Peyer's patch (tissue), 4 donors: ENCODE data around the gene PARD6A. TPM values are rescaled to one million over a fixed set of nuclear protein-coding genes. Genes with fewer than 3 reads are reported as not detected.

Experiments used
- DNase-seq, 3 donors: peaks; one replicate each; pipeline ENCODE4 v3.0.0-alpha.2; 2017 to 2019
- H3K27ac ChIP-seq, 4 donors: fragments of 200-600 bp; sonication (generic); one replicate each; pipeline ENCODE4 v1.5.1; 2016 to 2019
- H3K27me3 ChIP-seq, 2 donors: fragments of 200-600 bp; sonication (generic); one replicate each; pipeline ENCODE4 v1.5.1; 2019
- H3K36me3 ChIP-seq, 3 donors: fragments of 200-600 bp; sonication (generic); one replicate each; pipeline ENCODE4 v1.5.1; 2016 to 2019
- H3K4me1 ChIP-seq, 4 donors: fragments of 200-600 bp; sonication (generic); one replicate each; pipeline ENCODE4 v1.5.1; 2016 to 2019
- H3K4me3 ChIP-seq, 4 donors: fragments of 200-600 bp; sonication (generic); 1 replicate in 3 of 4; 2 replicates in 1 of 4; pipeline ENCODE4 v1.5.1; 2016 to 2019; ENCODE audit warnings: mild to moderate bottlenecking in 1 of 4
- H3K9me3 ChIP-seq, 4 donors: fragments of 200-600 bp; sonication (generic); one replicate each; pipeline ENCODE4 v1.5.1; 2016 to 2019; ENCODE audit warnings: mild to moderate bottlenecking in 1 of 4
- CTCF ChIP-seq, 6 experiments: fragments of 450-650 bp in 4 of 6; fragments of 200-600 bp in 2 of 6; sonication (generic) in 1 of 6; IDR thresholded peaks; one replicate each; pipeline ENCODE4 v1.5.1; 2017 to 2019; ENCODE audit warnings: antibody characterized with exemption in 6 of 6, mild to moderate bottlenecking in 3 of 6, moderate library complexity in 1 of 6
- POLR2A ChIP-seq, 2 donors: fragments of 450-650 bp; IDR thresholded peaks; one replicate each; pipeline ENCODE4 v1.5.1; 2017; ENCODE audit warnings: antibody characterized with exemption in 2 of 2, mild to moderate bottlenecking in 2 of 2, moderate library complexity in 2 of 2
- total RNA-seq, 4 donors: library from RNA; depleted of rRNA; stranded (reverse); fragments of >200 nt; gene quantifications; one replicate each; pipeline ENCODE4 v1.1.0, GENCODE V29; 2016

Gene PARD6A
- total RNA-seq, 4 donors from 2014 or later = 1.0 to 4.3 (median 2.1) TPM; not detected in 1

- H3K27ac ChIP-seq = no peak overlapping the region
- H3K27me3 ChIP-seq = no peaks in the 10 kb centered on the region
- no peaks in the 10 kb centered on the region for H3K36me3 ChIP-seq
- no peak for TF ChIP-seq POLR2A (IDR thresholded peaks at IDR 0.05)
- no peak for TF ChIP-seq CTCF (IDR thresholded peaks at IDR 0.05)
- no peaks in the 10 kb centered on the region for H3K9me3 ChIP-seq
- H3K4me3 ChIP-seq = no peak overlapping the region
- no peaks in the 10 kb centered on the region for H3K4me1 ChIP-seq
- no peak for DNase-seq
These were observed 43.4 kb downstream of the PARD6A start for GRCh38 chr16:67704110-67704509.

- TF ChIP-seq POLR2A (IDR thresholded peaks at IDR 0.05) = no peak
- no peak overlapping the region for H3K27ac ChIP-seq
- no peak for DNase-seq
- no peak overlapping the region for H3K4me3 ChIP-seq
- no peaks in the 10 kb centered on the region for H3K36me3 ChIP-seq
- no peaks in the 10 kb centered on the region for H3K27me3 ChIP-seq
- no peaks in the 10 kb centered on the region for H3K4me1 ChIP-seq
- no peaks in the 10 kb centered on the region for H3K9me3 ChIP-seq
These were observed 46.5 kb downstream of the PARD6A start for GRCh38 chr16:67707210-67707609.

- H3K36me3 ChIP-seq = no peaks in the 10 kb centered on the region
- TF ChIP-seq POLR2A (IDR thresholded peaks at IDR 0.05) (no peak), CTCF (IDR thresholded peaks at IDR 0.05) (no peak)
- no peaks in the 10 kb centered on the region for H3K4me1 ChIP-seq
- DNase-seq = no peak
- H3K27ac ChIP-seq = no peak overlapping the region
- no peaks in the 10 kb centered on the region for H3K27me3 ChIP-seq
- H3K9me3 ChIP-seq = no peaks in the 10 kb centered on the region
- no peak overlapping the region for H3K4me3 ChIP-seq
These were observed 47.0 kb downstream of the PARD6A start for GRCh38 chr16:67707790-67708189.

GRCh38 chr16:67708368-67708771 is 47.6 kb downstream of the PARD6A start:
- H3K27ac ChIP-seq = no peak overlapping the region
- no peak for DNase-seq
- H3K4me1 ChIP-seq = peaks cover 0 to 2% (median 0%) of the 10 kb centered on the region in 4 donors
- H3K4me3 ChIP-seq = no peak overlapping the region
- H3K27me3 ChIP-seq = no peaks in the 10 kb centered on the region
- H3K9me3 ChIP-seq = no peaks in the 10 kb centered on the region
- no peaks in the 10 kb centered on the region for H3K36me3 ChIP-seq
- no peak for TF ChIP-seq POLR2A (IDR thresholded peaks at IDR 0.05)
- TF ChIP-seq CTCF (IDR thresholded peaks at IDR 0.05) = no peak

- no peaks in the 10 kb centered on the region for H3K36me3 ChIP-seq
- H3K27ac ChIP-seq = no peak overlapping the region
- DNase-seq = no peak
- H3K9me3 ChIP-seq = no peaks in the 10 kb centered on the region
- H3K27me3 ChIP-seq = no peaks in the 10 kb centered on the region
- peaks cover 0 to 4% (median 0%) of the 10 kb centered on the region in 4 donors for H3K4me1 ChIP-seq
- no peak overlapping the region for H3K4me3 ChIP-seq
- TF ChIP-seq POLR2A (IDR thresholded peaks at IDR 0.05) = no peak
- no peak for TF ChIP-seq CTCF (IDR thresholded peaks at IDR 0.05)
These were observed 48.3 kb downstream of the PARD6A start for GRCh38 chr16:67709050-67709449.

GRCh38 chr16:67710607-67711006 is 49.8 kb downstream of the PARD6A start:
- Histone ChIP-seq H3K36me3 (no peaks in the 10 kb centered on the region), H3K27me3 (no peaks in the 10 kb centered on the region), H3K4me1 (peaks cover 0 to 9% (median 0%) of the 10 kb centered on the region in 4 donors), H3K4me3 (no peak overlapping the region), H3K27ac (no peak overlapping the region), H3K9me3 (no peaks in the 10 kb centered on the region)
- TF ChIP-seq POLR2A (IDR thresholded peaks at IDR 0.05) (no peak), CTCF (IDR thresholded peaks at IDR 0.05) (no peak)
- DNase-seq = no peak

Other genes starting within 250 kb of the PARD6A start
- 10 to 100 TPM in 1 of 4 donors, 1 to 10 TPM in 3; 3.5 to 14.5 (median 6.3) TPM for gene ZDHHC1, start 244.5 kb upstream of the PARD6A start, total RNA-seq
- 100 to 1,000 TPM; 116 to 688 (median 499) TPM for gene HSD11B2, start 229.8 kb upstream of the PARD6A start, total RNA-seq
- gene ATP6V0D1, start 179.8 kb upstream of the PARD6A start, total RNA-seq = 100 to 1,000 TPM; 131 to 223 (median 202) TPM
- not detected for gene AGRP, start 177.4 kb upstream of the PARD6A start, total RNA-seq
- 10 to 100 TPM; 10.5 to 70.1 (median 42.5) TPM for gene RIPOR1, start 132.1 kb upstream of the PARD6A start, total RNA-seq
- 10 to 100 TPM; 35.3 to 59.4 (median 42.7) TPM for gene CTCF, start 98.4 kb upstream of the PARD6A start, total RNA-seq
- gene CARMIL2, start 15.8 kb upstream of the PARD6A start, total RNA-seq = 10 to 100 TPM in 3 of 4 donors, 1 to 10 TPM in 1; 8.4 to 55.3 (median 13.4) TPM
- 10 to 100 TPM; 14.2 to 37.2 (median 18.6) TPM for gene ACD, start 700 bp upstream of the PARD6A start, total RNA-seq
- 10 to 100 TPM; 10.6 to 26.3 (median 13.4) TPM for gene ENKD1, start 5.8 kb downstream of the PARD6A start, total RNA-seq
- gene C16orf86, start 5.9 kb downstream of the PARD6A start, total RNA-seq = 1 to 10 TPM in 3 of 4 donors, under 1 TPM in 1; 0.54 to 6.6 (median 2.0) TPM
- gene GFOD2, start 58.4 kb downstream of the PARD6A start, total RNA-seq = 10 to 100 TPM in 3 of 4 donors, 1 to 10 TPM in 1; 9.9 to 40.7 (median 24.6) TPM
- 10 to 100 TPM; 15.2 to 29.9 (median 24.0) TPM for gene RANBP10, start 145.6 kb downstream of the PARD6A start, total RNA-seq
- gene TSNAXIP1, start 145.9 kb downstream of the PARD6A start, total RNA-seq = 1 to 10 TPM in 1 of 4 donors, under 1 TPM in 2, not detected in 1; 0.35 to 7.4 (median 0.94) TPM
- 10 to 100 TPM; 23.9 to 38.2 (median 31.7) TPM for gene THAP11, start 181.4 kb downstream of the PARD6A start, total RNA-seq
- 10 to 100 TPM; 55.5 to 82.5 (median 69.1) TPM for gene NUTF2, start 186.0 kb downstream of the PARD6A start, total RNA-seq
- gene CENPT, start 186.7 kb downstream of the PARD6A start, total RNA-seq = 100 to 1,000 TPM in 2 of 4 donors, 10 to 100 TPM in 2; 64.8 to 138 (median 94.6) TPM
- gene EDC4, start 212.1 kb downstream of the PARD6A start, total RNA-seq = 100 to 1,000 TPM in 2 of 4 donors, 10 to 100 TPM in 2; 94.2 to 154 (median 114) TPM
- gene NRN1L, start 223.9 kb downstream of the PARD6A start, total RNA-seq = 10 to 100 TPM in 1 of 4 donors, not detected in 3; 10.0 TPM
- 10 to 100 TPM; 26.4 to 60.2 (median 35.5) TPM for gene PSKH1, start 232.3 kb downstream of the PARD6A start, total RNA-seq